ENCODE results near the gene SOX13.

SOX13 gene

GRCh38 chr1:204108312-204109141 is 35.6 kb downstream of the SOX13 start:
- no peak for DNase-seq

- DNase-seq: no peak
Observed at GRCh38 chr1:204110894-204111633, 38.1 kb downstream of the SOX13 start.

GRCh38 chr1:204112876-204113730 is 40.2 kb downstream of the SOX13 start:
- no peak for DNase-seq

- no peak for DNase-seq
Observed at GRCh38 chr1:204113896-204114295, 41.0 kb downstream of the SOX13 start.

GRCh38 chr1:204114606-204115005 is 41.7 kb downstream of the SOX13 start:
- no peak for DNase-seq

- DNase-seq: no peak
Observed at GRCh38 chr1:204115116-204115515, 42.2 kb downstream of the SOX13 start.

GRCh38 chr1:204116539-204116938 is 43.6 kb downstream of the SOX13 start:
- no peak for DNase-seq

GRCh38 chr1:204121840-204122555 is 49.1 kb downstream of the SOX13 start:
- DNase-seq: no peak

- no peak for DNase-seq
Observed at GRCh38 chr1:204123376-204123775, 50.5 kb downstream of the SOX13 start.

- DNase-seq: no peak
Observed at GRCh38 chr1:204124639-204125038, 51.7 kb downstream of the SOX13 start.

GRCh38 chr1:204125759-204126351 is 52.9 kb downstream of the SOX13 start:
- DNase-seq: no peak

- DNase-seq: no peak
Observed at GRCh38 chr1:204126386-204126785, 53.5 kb downstream of the SOX13 start.

GRCh38 chr1:204126956-204127355 is 54.0 kb downstream of the SOX13 start:
- DNase-seq: no peak

- DNase-seq: no peak
Observed at GRCh38 chr1:204127597-204128242, 54.8 kb downstream of the SOX13 start.

GRCh38 chr1:204128464-204128963 is 55.6 kb downstream of the SOX13 start:
- DNase-seq: no peak

GRCh38 chr1:204128964-204129896 is 56.3 kb downstream of the SOX13 start:
- peak in 2 of 4 experiments; percentile 17 to 23 for DNase-seq

- no peak for DNase-seq
Observed at GRCh38 chr1:204130178-204130577, 57.3 kb downstream of the SOX13 start.

- no peak for DNase-seq
Observed at GRCh38 chr1:204130981-204131892, 58.3 kb downstream of the SOX13 start.

GRCh38 chr1:204131978-204132377 is 59.1 kb downstream of the SOX13 start:
- DNase-seq: no peak

Measured in activated CD4-positive, CD25-positive, alpha-beta regulatory T cell (primary cell).